CD8-positive, alpha-beta memory T cell (primary cell): ENCODE measurements around the gene CADM4. TPM values are rescaled to one million over a fixed set of nuclear protein-coding genes. Genes with fewer than 3 reads are reported as not detected.

ENCODE experiments used
- CTCF ChIA-PET: fragments of 350-600 bp; sonication (Branson Sonifier 250); formaldehyde crosslinking; loops from one replicate; lab custom pipeline; 2021; ENCODE audit warnings: antibody characterized with exemption; lab: Charles Lee
- POLR2A ChIA-PET: fragments of 350-600 bp; sonication (Branson Sonifier 250); formaldehyde crosslinking; loops from one replicate; lab custom pipeline; 2021; ENCODE audit warnings: antibody characterized with exemption; lab: Charles Lee
- DNase-seq, 5 donors: peaks; one replicate each; pipeline versions ENCODE4 v3.0.0 to v3.0.0-alpha.2; 2020 to 2022; ENCODE audit warnings: mixed read lengths in 1 of 5
- H3K27ac ChIP-seq: one replicate; pipeline ENCODE4 v1.7.0; 2013; ENCODE audit warnings: low read depth, mild to moderate bottlenecking, low read length, moderate library complexity
- H3K27me3 ChIP-seq: 2 replicates; pipeline ENCODE4 v1.7.0; 2013; ENCODE audit warnings: low read length, mild to moderate bottlenecking; ENCODE audit not compliant: insufficient read depth, poor library complexity, severe bottlenecking
- H3K36me3 ChIP-seq: 2 replicates; pipeline ENCODE4 v1.7.0; 2013; ENCODE audit warnings: mild to moderate bottlenecking, low read length, moderate library complexity; ENCODE audit not compliant: insufficient read depth
- H3K4me1 ChIP-seq: 2 replicates; pipeline ENCODE4 v1.7.0; 2013; ENCODE audit warnings: mild to moderate bottlenecking, low read length, moderate library complexity; ENCODE audit not compliant: insufficient read depth
- H3K4me3 ChIP-seq: 2 replicates; pipeline ENCODE4 v1.7.0; 2013; ENCODE audit warnings: mild to moderate bottlenecking, low read length
- H3K9me3 ChIP-seq: 2 replicates; pipeline ENCODE4 v1.7.0; 2013; ENCODE audit warnings: mild to moderate bottlenecking, low read length
- H3K27ac Mint-ChIP-seq, 8 donors: one replicate each; pipeline ENCODE4 v1.8.0; 2020 to 2021; ENCODE audit warnings: mixed read lengths in 8 of 8, mild to moderate bottlenecking in 6 of 8, inconsistent platforms in 3 of 8, moderate library complexity in 3 of 8
- H3K27me3 Mint-ChIP-seq, 2 donors: one replicate each; pipeline ENCODE4 v1.8.0; 2020 to 2021; ENCODE audit warnings: mixed read lengths in 2 of 2, mild to moderate bottlenecking in 1 of 2, moderate library complexity in 1 of 2
- H3K36me3 Mint-ChIP-seq, 3 donors: one replicate each; pipeline ENCODE4 v1.8.0; 2020 to 2021; ENCODE audit warnings: mixed read lengths in 3 of 3, inconsistent platforms in 1 of 3, mild to moderate bottlenecking in 1 of 3
- H3K4me1 Mint-ChIP-seq, 3 donors: one replicate each; pipeline ENCODE4 v1.8.0; 2020 to 2021; ENCODE audit warnings: mixed read lengths in 3 of 3, inconsistent platforms in 1 of 3, mild to moderate bottlenecking in 1 of 3
- H3K4me3 Mint-ChIP-seq, 7 donors: one replicate each; pipeline ENCODE4 v1.8.0; 2020 to 2021; ENCODE audit warnings: mixed read lengths in 7 of 7, mild to moderate bottlenecking in 6 of 7, moderate library complexity in 4 of 7, inconsistent platforms in 2 of 7
- H3K9me3 Mint-ChIP-seq, 5 donors: one replicate each; pipeline ENCODE4 v1.8.0; 2020 to 2022; ENCODE audit warnings: mixed read lengths in 5 of 5, mild to moderate bottlenecking in 3 of 5, moderate library complexity in 2 of 5, inconsistent platforms in 1 of 5
- polyA plus RNA-seq: library from polyadenylated mRNA; unstranded; fragments of 300-500 nt; fragmentation: Illumina TruSeq; gene quantifications from one replicate; pipeline ENCODE4 v1.2.3, GENCODE V29; 2021
- total RNA-seq, 2 experiments: library from RNA; stranded (reverse); gene quantifications; one replicate each; pipeline ENCODE4 v1.2.3, GENCODE V29; 2021

CADM4 gene
- total and polyA plus RNA-seq, 3 experiments from 2014 or later, result 0.24 to 0.57 TPM; not detected in 1

DNA sequence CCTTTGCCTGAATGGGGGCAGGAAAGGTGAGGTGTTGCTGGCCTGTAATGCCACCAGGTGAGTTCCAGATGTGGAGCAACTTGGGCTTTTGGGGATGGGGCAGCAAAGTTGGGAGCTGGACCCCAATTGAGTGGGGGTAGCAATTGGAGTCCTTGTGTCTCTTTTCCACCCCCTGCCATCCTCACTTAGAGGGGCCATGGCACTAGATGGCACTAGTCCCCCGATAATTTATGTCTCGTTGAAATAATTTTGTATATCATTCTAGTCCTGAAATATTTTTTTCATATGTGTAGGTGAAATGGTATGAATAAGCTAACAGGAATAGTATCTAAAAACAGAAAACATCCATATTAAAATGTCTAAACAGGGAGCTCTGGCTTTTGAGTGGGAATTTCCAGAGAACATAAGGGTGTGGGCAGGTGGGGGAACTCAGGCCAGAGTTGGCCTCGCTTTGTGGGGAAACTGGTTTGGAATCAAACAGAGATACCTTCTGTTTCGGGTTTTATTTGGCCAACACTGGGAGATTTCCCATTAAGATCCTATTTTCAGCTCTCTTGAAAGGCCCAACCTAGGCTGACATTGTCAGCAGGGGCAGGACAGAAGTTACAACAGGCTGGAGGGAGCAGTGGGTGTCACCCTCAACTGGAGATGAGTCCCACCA is 39.9 kb downstream of the CADM4 start:
- H3K4me3 ChIP-seq, result no peak overlapping the region
- peaks cover 0 to 4% of the 10 kb centered on the region in 2 donors for H3K27me3 Mint-ChIP-seq
- no peaks in the 10 kb centered on the region for H3K27me3 ChIP-seq
- H3K4me1 ChIP-seq, result peaks cover 26% of the 10 kb centered on the region
- no peak overlapping the region for H3K4me3 Mint-ChIP-seq
- DNase-seq, result no peak
- no peak overlapping the region for H3K27ac ChIP-seq
- H3K9me3 Mint-ChIP-seq, result no peaks in the 10 kb centered on the region
- CTCF ChIA-PET, result interaction anchor here (1.3 kb wide), 1 partner anchor 67 kb away, joined by 3 read pairs; the partner anchor contains the start of gene ZNF575
- POLR2A ChIA-PET, result interaction anchor here (0.6 kb wide), 1 partner anchor 21 kb away, joined by 4 read pairs; no protein-coding TSS in a partner anchor
- H3K4me1 Mint-ChIP-seq, result peaks cover 31 to 36% (median 33%) of the 10 kb centered on the region in 3 donors
- H3K36me3 ChIP-seq, result peaks cover 7% of the 10 kb centered on the region
- peak overlapping the region in 6 of 8 donors; percentile 6 to 59 (median 38) for H3K27ac Mint-ChIP-seq
- peaks cover 0 to 72% (median 2%) of the 10 kb centered on the region in 3 donors for H3K36me3 Mint-ChIP-seq
- no peaks in the 10 kb centered on the region for H3K9me3 ChIP-seq

DNA sequence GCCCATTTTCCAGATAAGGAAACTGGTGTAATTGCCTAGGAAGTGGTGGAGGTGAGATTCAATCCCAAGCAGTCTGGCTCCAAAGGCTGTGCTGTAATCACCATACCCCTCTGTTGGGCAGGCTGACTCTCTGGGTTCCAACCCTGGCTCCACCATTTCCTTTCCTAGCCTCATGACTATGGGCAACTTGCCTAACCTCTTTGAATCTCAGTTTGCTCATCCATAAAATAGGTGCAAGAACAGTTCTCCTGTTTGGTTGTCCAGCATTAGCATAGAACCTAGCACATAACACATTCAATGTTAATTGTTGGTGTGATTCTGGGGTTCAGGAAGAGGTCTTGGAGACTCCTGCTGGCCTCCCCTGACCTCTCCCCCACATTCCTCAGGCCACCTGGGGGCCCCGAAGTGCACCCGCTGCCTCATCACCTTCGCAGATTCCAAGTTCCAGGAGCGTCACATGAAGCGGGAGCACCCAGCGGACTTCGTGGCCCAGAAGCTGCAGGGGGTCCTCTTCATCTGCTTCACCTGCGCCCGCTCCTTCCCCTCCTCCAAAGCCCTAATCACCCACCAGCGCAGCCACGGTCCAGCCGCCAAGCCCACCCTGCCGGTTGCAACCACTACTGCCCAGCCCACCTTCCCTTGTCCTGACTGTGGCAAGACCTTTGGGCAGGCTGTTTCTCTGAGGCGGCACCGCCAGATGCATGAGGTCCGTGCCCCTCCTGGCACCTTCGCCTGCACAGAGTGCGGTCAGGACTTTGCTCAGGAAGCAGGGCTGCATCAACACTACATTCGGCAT is 41.0 kb downstream of the CADM4 start:
- Histone ChIP-seq H3K9me3 (no peaks in the 10 kb centered on the region), H3K27me3 (no peaks in the 10 kb centered on the region), H3K27ac (no peak overlapping the region), H3K4me3 (no peak overlapping the region), H3K36me3 (peaks cover 7% of the 10 kb centered on the region), H3K4me1 (peaks cover 38% of the 10 kb centered on the region)
- Mint-ChIP-seq H3K9me3 (no peaks in the 10 kb centered on the region), H3K36me3 (peaks cover 0 to 74% (median 0%) of the 10 kb centered on the region in 3 donors), H3K4me3 (peak overlapping the region in 4 of 7 donors; percentile 34 to 98 (median 92)), H3K27me3 (peaks cover 0 to 4% of the 10 kb centered on the region in 2 donors), H3K4me1 (peaks cover 36 to 44% (median 37%) of the 10 kb centered on the region in 3 donors), H3K27ac (peak overlapping the region in 6 of 8 donors; percentile 11 to 100 (median 52))
- ChIA-PET CTCF (no interaction called here), POLR2A (no interaction called here)
- no peak for DNase-seq

GRCh38 chr19:43597876-43598275 is 41.8 kb downstream of the CADM4 start:
- Histone ChIP-seq H3K4me1 (peaks cover 38% of the 10 kb centered on the region), H3K27ac (peak overlapping the region; percentile 96), H3K9me3 (no peaks in the 10 kb centered on the region), H3K4me3 (no peak overlapping the region), H3K27me3 (no peaks in the 10 kb centered on the region), H3K36me3 (peaks cover 7% of the 10 kb centered on the region)
- Mint-ChIP-seq H3K27ac (peak overlapping the region; percentile 34 to 100 (median 100)), H3K9me3 (no peaks in the 10 kb centered on the region), H3K4me1 (peaks cover 39 to 50% (median 43%) of the 10 kb centered on the region in 3 donors), H3K36me3 (peaks cover 0 to 75% (median 0%) of the 10 kb centered on the region in 3 donors), H3K27me3 (peaks cover 0 to 4% of the 10 kb centered on the region in 2 donors), H3K4me3 (peak overlapping the region; percentile 89 to 98 (median 96))
- POLR2A ChIA-PET, result interaction anchor here (0.5 kb wide), 1 partner anchor 1660 kb away, joined by 7 read pairs; no protein-coding TSS in a partner anchor
- CTCF ChIA-PET, result interaction anchor here (1.3 to 5.4 kb wide), 2 partner anchors 23 to 43 kb away, joined by 3 to 124 read pairs; partner anchors contain the start of gene XRCC1
- DNase-seq, result no peak

DNA sequence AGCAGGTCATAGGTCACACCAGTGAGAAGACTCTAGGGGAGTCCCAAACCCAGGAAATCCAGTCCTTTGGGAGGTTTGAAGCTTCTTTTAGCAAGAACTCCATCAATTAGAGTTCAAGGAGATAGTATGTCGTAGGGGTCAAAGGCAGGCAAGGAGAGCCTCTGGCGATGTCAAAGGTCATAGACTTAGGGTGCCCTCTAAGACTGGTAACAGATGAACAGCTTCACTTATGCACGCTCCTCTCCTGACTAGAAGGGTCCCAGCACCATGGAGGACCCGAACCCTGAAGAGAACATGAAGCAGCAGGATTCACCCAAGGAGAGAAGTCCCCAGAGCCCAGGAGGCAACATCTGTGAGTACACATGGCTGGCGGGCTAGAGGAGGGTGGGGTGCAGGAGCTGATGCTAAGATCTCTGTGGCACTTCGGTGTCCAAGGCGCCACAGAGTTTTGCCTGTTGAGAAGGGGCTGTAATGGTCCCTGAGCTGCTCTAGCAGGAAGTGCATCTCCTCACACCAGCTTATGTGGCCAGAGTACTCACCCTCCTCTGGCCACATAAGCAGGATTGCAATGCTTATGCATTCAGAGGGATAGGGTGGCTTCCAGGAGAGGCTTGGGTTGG is 42.7 kb downstream of the CADM4 start:
- Histone ChIP-seq H3K27ac (peak overlapping the region; percentile 96), H3K4me1 (peaks cover 38% of the 10 kb centered on the region), H3K4me3 (peak overlapping the region; percentile 71), H3K9me3 (no peaks in the 10 kb centered on the region), H3K36me3 (peaks cover 7% of the 10 kb centered on the region), H3K27me3 (no peaks in the 10 kb centered on the region)
- H3K9me3 Mint-ChIP-seq, result no peaks in the 10 kb centered on the region
- POLR2A ChIA-PET, result interaction anchor here (1.1 to 3.2 kb wide), 3 partner anchors 21 to 69 kb away, joined by 4 to 19 read pairs (median 9); partner anchors contain the start of genes PINLYP and XRCC1
- CTCF ChIA-PET, result interaction anchor here (1.2 to 5.4 kb wide), 6 partner anchors 22 to 71 kb away, joined by 3 to 124 read pairs (median 12); partner anchors contain the start of genes ETHE1, XRCC1 and ZNF575
- DNase-seq, result no peak
- peak overlapping the region; percentile 99 to 100 (median 100) for H3K27ac Mint-ChIP-seq
- H3K4me1 Mint-ChIP-seq, result peaks cover 39 to 50% (median 43%) of the 10 kb centered on the region in 3 donors
- H3K4me3 Mint-ChIP-seq, result peak overlapping the region; percentile 89 to 98 (median 96)
- H3K27me3 Mint-ChIP-seq, result peaks cover 0 to 4% of the 10 kb centered on the region in 2 donors
- peaks cover 0 to 71% (median 2%) of the 10 kb centered on the region in 3 donors for H3K36me3 Mint-ChIP-seq

GRCh38 chr19:43595999-43596841 is 43.4 kb downstream of the CADM4 start, which contains the start of the genes IRGQ and ZNF576:
Gene IRGQ (minus strand): TSS chr19:43596134. CDS start chr19:43595338, 796 bp downstream.
Gene ZNF576 (plus strand): TSS chr19:43596595. CDS start chr19:43597109, 514 bp downstream.
- ChIA-PET POLR2A (interaction anchor here (0.7 to 3.2 kb wide), 10 partner anchors 16 to 296 kb away, joined by 3 to 23 read pairs (median 6); partner anchors contain the start of genes PINLYP, XRCC1 and ZNF575), CTCF (interaction anchor here (0.7 to 5.4 kb wide), 14 partner anchors 10 to 157 kb away, joined by 3 to 124 read pairs (median 12); partner anchors contain the start of genes ETHE1 and ZNF575)
- no peaks in the 10 kb centered on the region for H3K9me3 Mint-ChIP-seq
- DNase-seq, result peak; percentile 99 to 100 (median 100)
- Histone ChIP-seq H3K27ac (peak within 1 kb of the TSS; percentile 96), H3K27me3 (no peaks in the 10 kb centered on the region), H3K4me1 (peaks cover 38% of the 10 kb centered on the region), H3K4me3 (peak within 1 kb of the TSS; percentile 71), H3K9me3 (no peaks in the 10 kb centered on the region), H3K36me3 (peaks cover 7% of the 10 kb centered on the region)
- peaks cover 0 to 66% (median 2%) of the 10 kb centered on the region in 3 donors for H3K36me3 Mint-ChIP-seq
- H3K27me3 Mint-ChIP-seq, result peaks cover 0 to 4% of the 10 kb centered on the region in 2 donors
- H3K4me3 Mint-ChIP-seq, result peak within 1 kb of the TSS; percentile 89 to 98 (median 96)
- H3K27ac Mint-ChIP-seq, result peak within 1 kb of the TSS; percentile 99 to 100 (median 100)
- H3K4me1 Mint-ChIP-seq, result peaks cover 39 to 50% (median 43%) of the 10 kb centered on the region in 3 donors

- no peaks in the 10 kb centered on the region for H3K9me3 ChIP-seq
- peaks cover 38% of the 10 kb centered on the region for H3K4me1 ChIP-seq
- H3K27ac ChIP-seq, result peak overlapping the region; percentile 96
- Mint-ChIP-seq H3K27me3 (peaks cover 0 to 4% of the 10 kb centered on the region in 2 donors), H3K4me3 (peak overlapping the region; percentile 89 to 98 (median 96)), H3K9me3 (no peaks in the 10 kb centered on the region), H3K27ac (peak overlapping the region; percentile 99 to 100 (median 100)), H3K36me3 (peaks cover 0 to 67% (median 2%) of the 10 kb centered on the region in 3 donors), H3K4me1 (peaks cover 43 to 50% (median 46%) of the 10 kb centered on the region in 3 donors)
- H3K4me3 ChIP-seq, result peak overlapping the region; percentile 71
- CTCF ChIA-PET, result interaction anchor here (0.7 to 5.4 kb wide), 17 partner anchors 10 to 156 kb away, joined by 3 to 124 read pairs (median 14); partner anchors contain the start of genes ETHE1 and ZNF575
- no peak for DNase-seq
- no peaks in the 10 kb centered on the region for H3K27me3 ChIP-seq
- POLR2A ChIA-PET, result interaction anchor here (0.7 to 3.2 kb wide), 12 partner anchors 15 to 296 kb away, joined by 3 to 23 read pairs (median 6); partner anchors contain the start of genes PINLYP, XRCC1 and ZNF575
- H3K36me3 ChIP-seq, result peaks cover 7% of the 10 kb centered on the region
Measured at GRCh38 chr19:43595605-43595998, 44.0 kb downstream of the CADM4 start.
